Measurements from ENCODE around the gene SMC3.
"Not testable (repeated sequence)": the region's sequence is repeated elsewhere in the genome, so short reads cannot be mapped to it uniquely, and the experiment has no call there.

SMC3 gene

GRCh38 chr10:110625356-110625894 lies 57.9 kb downstream of the SMC3 start:
- no peak for DNase-seq (ENCODE audit: low read depth in 2 of 2)

GRCh38 chr10:110625951-110626855 lies 58.7 kb downstream of the SMC3 start:
- DNase-seq (ENCODE audit: low read depth in 2 of 2) = no peak

- no peak for DNase-seq (ENCODE audit: low read depth in 2 of 2)
Observed at GRCh38 chr10:110628161-110628560, 60.7 kb downstream of the SMC3 start.

DNA sequence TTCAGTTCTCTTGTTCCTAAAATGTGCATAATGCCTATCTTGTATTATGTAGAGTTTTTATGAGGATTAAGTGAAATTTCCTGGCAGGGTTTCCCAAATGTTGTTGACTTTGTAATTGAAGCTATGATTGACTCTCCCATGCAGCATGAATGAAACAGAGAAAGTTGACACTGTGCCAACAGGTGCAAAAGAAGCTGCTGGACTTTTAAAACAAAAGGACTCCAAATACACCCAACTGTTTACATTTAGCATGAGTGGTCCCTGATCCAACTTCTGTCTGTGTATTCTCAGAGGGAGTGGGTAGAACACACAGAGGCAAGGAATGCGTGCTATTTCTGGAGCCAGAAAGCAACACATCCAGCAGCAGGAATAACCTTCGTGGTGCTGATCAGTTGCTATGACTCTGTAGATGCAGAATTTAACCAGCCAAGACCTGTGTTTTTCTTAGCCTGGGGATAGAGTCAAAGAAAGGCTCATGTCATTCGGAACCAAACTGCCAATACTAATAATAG lies 62.2 kb downstream of the SMC3 start:
- no peak for DNase-seq (ENCODE audit: low read depth in 2 of 2)

DNA sequence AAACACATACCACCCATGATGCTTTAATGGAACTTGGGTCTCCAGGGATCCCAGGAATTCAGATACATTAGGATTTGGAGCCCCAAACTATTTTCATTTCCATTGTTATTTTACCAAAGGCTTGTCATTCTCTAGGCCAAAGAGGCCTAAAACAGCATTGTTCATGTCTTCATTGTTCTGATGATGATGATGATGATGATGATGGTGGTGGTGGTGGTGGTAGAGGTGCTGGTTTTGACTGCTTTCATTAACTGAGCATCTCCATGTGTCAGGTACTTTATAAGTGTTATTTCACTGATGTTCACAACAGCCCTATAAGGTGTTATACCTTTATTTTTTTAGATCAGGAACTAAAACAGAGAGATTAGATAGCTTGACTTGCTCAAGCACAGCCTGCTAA lies 64.4 kb downstream of the SMC3 start:
- DNase-seq (ENCODE audit: low read depth in 2 of 2) = no peak

- no peak for DNase-seq (ENCODE audit: low read depth in 2 of 2)
Observed at GRCh38 chr10:110632591-110633215, 65.2 kb downstream of the SMC3 start.

DNA sequence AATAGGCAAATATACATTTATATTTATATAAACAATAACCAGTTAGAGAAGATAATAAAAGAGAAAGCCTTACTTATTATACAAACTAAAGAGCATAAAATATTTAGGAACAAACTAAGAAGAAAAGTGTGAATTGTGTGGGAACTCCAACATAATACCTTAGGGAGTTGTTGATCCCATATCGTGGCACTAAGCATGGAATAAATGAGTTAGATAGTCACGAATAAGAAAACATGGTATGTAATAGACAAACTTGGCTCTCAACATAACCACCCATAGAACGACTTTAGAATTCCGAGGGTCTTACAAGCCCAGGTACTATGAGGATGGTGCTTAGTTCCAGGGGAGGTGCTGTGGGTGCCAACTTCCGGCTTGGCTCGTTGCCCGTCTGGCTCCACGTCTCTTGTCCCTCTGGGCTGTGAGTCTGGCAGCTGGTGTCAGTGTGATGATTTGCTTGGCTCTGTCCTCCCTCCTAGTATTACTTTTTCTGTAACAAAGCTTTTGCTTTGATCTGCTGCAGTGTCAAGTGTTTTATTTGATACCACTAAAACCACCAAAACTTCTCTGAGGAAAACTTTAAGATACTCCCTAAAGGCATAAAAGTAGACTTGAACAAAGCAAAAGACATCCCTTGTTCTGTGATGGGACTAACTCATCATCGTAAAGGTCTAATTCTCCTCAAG lies 67.2 kb downstream of the SMC3 start:
- DNase-seq (ENCODE audit: low read depth in 2 of 2) = no peak

DNA sequence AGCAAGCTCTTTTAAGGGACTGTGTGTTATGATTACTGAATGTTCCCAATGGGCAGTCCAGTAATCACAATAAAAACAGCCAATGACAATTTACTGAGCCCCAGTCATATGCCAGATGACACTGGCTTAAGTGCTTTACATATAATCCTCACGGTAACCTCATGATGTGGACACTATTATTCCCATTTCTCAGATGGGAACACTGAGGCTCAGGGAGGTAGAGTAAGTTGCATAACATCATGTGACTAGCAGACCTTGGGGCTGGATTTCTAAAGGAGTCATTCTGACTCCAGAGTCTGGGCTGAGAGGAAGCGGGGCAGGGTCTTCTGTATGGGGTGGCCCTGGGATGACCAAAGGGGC lies 69.1 kb downstream of the SMC3 start:
- DNase-seq (ENCODE audit: low read depth in 2 of 2) = no peak

- DNase-seq (ENCODE audit: low read depth in 2 of 2) = no peak
Observed at GRCh38 chr10:110636932-110637557, 69.5 kb downstream of the SMC3 start.

- no peak for DNase-seq (ENCODE audit: low read depth in 2 of 2)
Observed at GRCh38 chr10:110637558-110638053, 70.1 kb downstream of the SMC3 start.

- DNase-seq (ENCODE audit: low read depth in 2 of 2) = no peak
Observed at GRCh38 chr10:110638319-110638718, 70.8 kb downstream of the SMC3 start.

DNA sequence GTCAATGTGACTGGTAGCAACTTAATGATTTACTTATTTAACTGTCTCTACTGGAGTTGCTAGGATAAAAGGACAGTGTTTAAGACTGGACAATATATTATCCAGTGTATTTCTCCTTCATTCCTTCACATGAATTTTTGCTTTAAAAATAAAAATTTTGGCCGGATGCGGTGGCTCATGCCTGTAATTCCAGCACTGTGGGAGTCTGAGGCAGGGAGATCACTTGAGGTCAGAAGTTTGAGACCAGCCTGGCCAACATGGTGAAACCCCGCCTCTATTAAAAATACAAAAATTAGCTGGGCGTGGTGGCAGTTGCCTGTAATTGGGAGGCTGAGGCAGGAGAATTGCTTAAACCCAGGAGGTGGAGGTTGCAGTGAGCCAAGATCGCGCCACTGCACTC lies 71.6 kb downstream of the SMC3 start:
- not testable (repeated sequence) for DNase-seq (ENCODE audit: low read depth in 2 of 2)

DNA sequence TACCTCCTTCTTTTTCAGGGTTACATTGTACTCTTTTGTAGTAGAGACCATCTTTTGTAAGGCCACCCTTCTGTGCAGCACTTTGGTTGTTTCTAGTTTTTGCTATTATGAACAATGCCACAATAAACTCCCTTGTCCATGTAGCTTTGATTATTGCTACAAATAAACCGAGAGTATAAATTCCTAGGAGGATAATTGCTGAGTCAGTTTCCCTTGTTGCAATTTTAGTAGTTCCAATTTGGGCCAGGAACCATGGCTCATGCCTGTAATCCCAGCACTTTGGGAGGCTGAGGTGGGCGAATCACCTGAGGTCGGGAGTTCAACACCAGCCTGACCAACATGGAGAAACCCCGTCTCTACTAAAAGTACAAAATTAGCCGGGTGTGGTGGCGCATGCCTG lies 72.4 kb downstream of the SMC3 start:
- not testable (repeated sequence) for DNase-seq (ENCODE audit: low read depth in 2 of 2)

- no peak for DNase-seq (ENCODE audit: low read depth in 2 of 2)
Observed at GRCh38 chr10:110641256-110641655, 73.8 kb downstream of the SMC3 start.

DNA sequence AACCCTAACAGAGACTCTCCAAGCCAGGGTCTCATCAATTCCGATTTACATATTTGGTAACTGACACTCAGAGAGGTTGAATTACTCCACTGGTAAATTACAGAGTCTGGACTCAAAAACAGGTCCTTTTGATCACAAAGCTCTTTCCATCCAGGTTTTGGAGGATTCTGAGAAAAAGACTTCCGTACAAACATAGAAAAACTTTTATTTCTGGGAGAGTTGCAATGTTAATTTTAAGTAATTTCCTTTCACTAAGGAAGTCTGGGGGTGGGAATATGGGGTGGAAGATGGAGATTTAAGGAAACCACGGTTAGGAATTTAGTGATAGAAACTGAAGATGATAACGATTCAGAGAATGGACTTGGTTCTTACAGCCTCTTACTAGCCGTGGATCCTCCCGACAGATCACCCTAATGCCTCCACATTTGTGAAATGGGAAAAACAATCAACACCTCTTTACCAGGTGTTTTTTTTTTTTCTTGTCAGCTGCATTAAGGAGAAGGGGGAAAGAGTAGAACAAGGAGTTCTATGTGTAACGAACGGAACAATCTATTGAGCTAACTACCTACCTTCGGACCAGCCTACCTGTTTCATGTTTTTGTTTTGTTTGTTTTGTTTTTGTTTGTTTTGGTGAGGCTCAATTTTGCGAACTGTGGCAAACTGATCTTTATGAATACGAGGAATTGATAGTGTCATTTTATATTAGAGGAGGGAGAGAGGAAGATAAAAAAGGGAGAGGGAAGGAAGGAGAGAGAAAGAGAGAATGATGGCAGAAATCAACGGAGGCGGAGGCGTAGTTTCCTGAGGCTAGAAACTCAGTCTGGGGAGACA lies 74.9 kb downstream of the SMC3 start:
- no peak for DNase-seq (ENCODE audit: low read depth in 2 of 2)

GRCh38 chr10:110643035-110643652 lies 75.6 kb downstream of the SMC3 start:
- DNase-seq (ENCODE audit: low read depth in 2 of 2) = no peak

DNA sequence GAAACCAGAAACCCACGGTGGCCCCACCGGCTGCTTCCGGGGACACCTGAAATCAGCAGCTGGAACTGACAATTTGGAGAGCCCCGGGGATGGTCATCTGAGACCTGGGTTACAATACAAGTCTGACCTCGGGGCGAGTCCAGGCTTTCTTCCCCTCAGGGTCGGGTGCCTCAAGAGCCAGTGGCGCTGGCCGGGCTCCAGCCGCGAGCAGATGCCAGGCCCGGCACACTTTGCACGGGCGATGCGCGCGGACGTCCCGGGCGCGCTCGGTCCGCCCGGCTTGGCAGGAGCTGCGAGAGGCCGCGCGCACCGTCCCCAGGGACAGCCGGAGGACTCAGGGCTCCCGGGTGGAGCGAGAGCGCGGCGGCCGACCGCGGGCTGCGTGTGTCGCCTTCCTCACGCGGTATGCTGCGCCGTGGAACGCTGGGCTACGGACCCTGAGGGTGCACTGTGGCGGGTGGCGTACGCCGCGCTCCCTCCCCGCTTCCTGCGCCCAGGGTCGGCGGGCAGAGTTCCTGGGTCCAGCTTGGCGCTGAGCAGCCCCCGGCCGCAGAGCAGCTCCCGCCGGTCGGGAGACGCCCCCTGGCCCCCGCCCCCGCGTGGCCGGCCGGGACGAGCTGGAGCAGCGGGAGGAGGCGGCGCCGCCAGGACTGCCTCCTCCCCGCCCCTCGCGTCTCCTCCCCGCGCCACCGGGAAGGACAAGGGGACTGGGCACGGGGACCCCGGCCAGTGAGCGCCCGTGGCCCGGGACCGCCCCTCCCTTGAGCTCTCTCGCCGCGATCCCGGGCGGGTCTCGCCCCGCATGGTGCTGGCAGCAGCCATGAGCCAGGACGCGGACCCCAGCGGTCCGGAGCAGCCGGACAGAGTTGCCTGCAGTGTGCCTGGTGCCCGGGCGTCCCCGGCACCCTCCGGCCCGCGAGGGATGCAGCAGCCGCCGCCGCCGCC lies 76.4 kb downstream of the SMC3 start, which contains the start of gene RBM20:
RBM20 (plus strand) TSS at position 684 of the 945 bp plus-strand sequence; CDS start at position 803, 119 bp downstream.
- DNase-seq (ENCODE audit: low read depth in 2 of 2) = no peak

GRCh38 chr10:110644598-110645462 lies 77.3 kb downstream of the SMC3 start:
- DNase-seq (ENCODE audit: low read depth in 2 of 2) = no peak

Measured in stimulated activated CD4-positive, alpha-beta T cell treated with anti-CD3 and anti-CD28 coated beads, Interleukin-1b, Interleukin-23, amount 100 ng/mL, for 1 hour (primary cell).